Stimulated activated memory B cell treated with anti-CD40 and anti-IgM and Interleukin-4, amounts not matched to agents 10 μg/mL and 1 μg/mL and 100 μg/mL, for 72 hours (primary cell): Measurements from ENCODE around the gene CUX1.

Experiments
- ATAC-seq: fragments of 150-1000 bp; cut with Tn5 transposase; 2 replicates; pipeline ENCODE4 v1.10.0; 2021
- H3K27ac Mint-ChIP-seq: one replicate; pipeline ENCODE4 v1.8.0; 2022; ENCODE audit warnings: mild to moderate bottlenecking, mixed read lengths
- H3K27me3 Mint-ChIP-seq: one replicate; pipeline ENCODE4 v1.8.0; 2022; ENCODE audit warnings: mixed read lengths
- H3K36me3 Mint-ChIP-seq: one replicate; pipeline ENCODE4 v1.8.0; 2022; ENCODE audit warnings: mixed read lengths
- H3K4me1 Mint-ChIP-seq: one replicate; pipeline ENCODE4 v1.8.0; 2022; ENCODE audit warnings: mixed read lengths
- H3K4me3 Mint-ChIP-seq: one replicate; pipeline ENCODE4 v1.8.0; 2022; ENCODE audit warnings: mild to moderate bottlenecking, moderate library complexity, mixed read lengths
- H3K9me3 Mint-ChIP-seq: one replicate; pipeline ENCODE4 v1.8.0; 2022; ENCODE audit warnings: mixed read lengths

The CUX1 gene

GRCh38 chr7:101989101-101989500, 171.7 kb downstream of the CUX1 start:
- H3K27ac Mint-ChIP-seq: peak overlapping the region; percentile 62
- H3K9me3 Mint-ChIP-seq: no peaks in the 10 kb centered on the region
- peaks cover 77% of the 10 kb centered on the region for H3K4me1 Mint-ChIP-seq
- peaks cover 5% of the 10 kb centered on the region for H3K36me3 Mint-ChIP-seq
- ATAC-seq: no peak
- no peak overlapping the region for H3K4me3 Mint-ChIP-seq
- H3K27me3 Mint-ChIP-seq: no peaks in the 10 kb centered on the region

GRCh38 chr7:101990811-101991418, 173.5 kb downstream of the CUX1 start:
- H3K36me3 Mint-ChIP-seq: peaks cover 14% of the 10 kb centered on the region
- H3K4me1 Mint-ChIP-seq: peaks cover 80% of the 10 kb centered on the region
- peak; percentile 95 for ATAC-seq
- no peaks in the 10 kb centered on the region for H3K27me3 Mint-ChIP-seq
- peak overlapping the region; percentile 67 for H3K4me3 Mint-ChIP-seq
- H3K9me3 Mint-ChIP-seq: no peaks in the 10 kb centered on the region
- peak overlapping the region; percentile 62 for H3K27ac Mint-ChIP-seq

- no peak for ATAC-seq
- Mint-ChIP-seq H3K27ac (peak overlapping the region; percentile 62), H3K27me3 (no peaks in the 10 kb centered on the region), H3K9me3 (no peaks in the 10 kb centered on the region), H3K4me3 (no peak overlapping the region), H3K36me3 (peaks cover 18% of the 10 kb centered on the region), H3K4me1 (peaks cover 82% of the 10 kb centered on the region)
Measured at GRCh38 chr7:101991860-101992259, 174.4 kb downstream of the CUX1 start.

DNA sequence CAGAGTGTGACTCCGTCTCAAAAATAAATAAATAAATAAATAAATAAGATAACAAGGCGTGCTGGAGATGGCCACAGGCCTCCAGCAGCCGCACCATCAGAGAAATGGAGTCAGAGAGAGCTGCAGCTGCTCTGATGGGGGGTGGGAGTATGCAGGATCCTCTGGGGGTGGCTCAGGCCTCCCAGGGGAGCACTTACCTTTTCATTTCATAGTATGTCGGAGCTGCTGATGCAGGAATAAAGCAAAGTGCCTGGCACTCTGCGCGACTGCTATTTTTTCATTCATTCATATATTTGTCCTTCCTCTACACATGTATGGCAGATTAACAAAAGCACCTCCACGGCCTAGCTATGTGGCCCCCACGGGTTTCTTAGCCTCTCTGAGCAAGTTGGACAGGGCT, 175.9 kb downstream of the CUX1 start:
- H3K9me3 Mint-ChIP-seq: no peaks in the 10 kb centered on the region
- H3K27ac Mint-ChIP-seq: no peak overlapping the region
- peaks cover 78% of the 10 kb centered on the region for H3K4me1 Mint-ChIP-seq

GRCh38 chr7:101995121-101995520, 177.7 kb downstream of the CUX1 start:
- Mint-ChIP-seq H3K4me3 (no peak overlapping the region), H3K27ac (no peak overlapping the region), H3K4me1 (peaks cover 59% of the 10 kb centered on the region), H3K36me3 (peaks cover 14% of the 10 kb centered on the region), H3K27me3 (no peaks in the 10 kb centered on the region), H3K9me3 (no peaks in the 10 kb centered on the region)
- no peak for ATAC-seq

More for the DNA sequence above, 175.9 kb downstream of the CUX1 start:
- H3K27me3 Mint-ChIP-seq: no peaks in the 10 kb centered on the region
- no peak for ATAC-seq
- H3K36me3 Mint-ChIP-seq: peaks cover 19% of the 10 kb centered on the region
- H3K4me3 Mint-ChIP-seq: no peak overlapping the region

- Mint-ChIP-seq H3K36me3 (peaks cover 14% of the 10 kb centered on the region), H3K27me3 (no peaks in the 10 kb centered on the region), H3K9me3 (no peaks in the 10 kb centered on the region), H3K4me1 (peaks cover 49% of the 10 kb centered on the region), H3K4me3 (no peak overlapping the region), H3K27ac (no peak overlapping the region)
- ATAC-seq: no peak
Measured at GRCh38 chr7:101996131-101996691, 178.8 kb downstream of the CUX1 start.

GRCh38 chr7:101996876-101997275, 179.4 kb downstream of the CUX1 start:
- H3K4me1 Mint-ChIP-seq: peaks cover 42% of the 10 kb centered on the region
- H3K27me3 Mint-ChIP-seq: no peaks in the 10 kb centered on the region
- no peak overlapping the region for H3K27ac Mint-ChIP-seq

GRCh38 chr7:101998029-101998905, 180.8 kb downstream of the CUX1 start:
- peaks cover 14% of the 10 kb centered on the region for H3K36me3 Mint-ChIP-seq

More at GRCh38 chr7:101996876-101997275, 179.4 kb downstream of the CUX1 start:
- no peaks in the 10 kb centered on the region for H3K9me3 Mint-ChIP-seq
- H3K36me3 Mint-ChIP-seq: peaks cover 14% of the 10 kb centered on the region
- no peak for ATAC-seq
- H3K4me3 Mint-ChIP-seq: no peak overlapping the region

GRCh38 chr7:101998906-101999240, 181.4 kb downstream of the CUX1 start:
- ATAC-seq: no peak
- Mint-ChIP-seq H3K9me3 (no peaks in the 10 kb centered on the region), H3K4me3 (no peak overlapping the region), H3K27me3 (no peaks in the 10 kb centered on the region), H3K27ac (no peak overlapping the region), H3K4me1 (peaks cover 32% of the 10 kb centered on the region), H3K36me3 (peaks cover 14% of the 10 kb centered on the region)

More at GRCh38 chr7:101998029-101998905, 180.8 kb downstream of the CUX1 start:
- Mint-ChIP-seq H3K9me3 (no peaks in the 10 kb centered on the region), H3K4me3 (no peak overlapping the region), H3K4me1 (peaks cover 36% of the 10 kb centered on the region), H3K27me3 (no peaks in the 10 kb centered on the region), H3K27ac (no peak overlapping the region)
- ATAC-seq: no peak

GRCh38 chr7:101999393-101999792, 182.0 kb downstream of the CUX1 start:
- H3K27me3 Mint-ChIP-seq: no peaks in the 10 kb centered on the region
- no peak overlapping the region for H3K27ac Mint-ChIP-seq
- H3K4me1 Mint-ChIP-seq: peaks cover 27% of the 10 kb centered on the region
- H3K4me3 Mint-ChIP-seq: no peak overlapping the region
- H3K9me3 Mint-ChIP-seq: no peaks in the 10 kb centered on the region
- H3K36me3 Mint-ChIP-seq: peaks cover 14% of the 10 kb centered on the region
- no peak for ATAC-seq

DNA sequence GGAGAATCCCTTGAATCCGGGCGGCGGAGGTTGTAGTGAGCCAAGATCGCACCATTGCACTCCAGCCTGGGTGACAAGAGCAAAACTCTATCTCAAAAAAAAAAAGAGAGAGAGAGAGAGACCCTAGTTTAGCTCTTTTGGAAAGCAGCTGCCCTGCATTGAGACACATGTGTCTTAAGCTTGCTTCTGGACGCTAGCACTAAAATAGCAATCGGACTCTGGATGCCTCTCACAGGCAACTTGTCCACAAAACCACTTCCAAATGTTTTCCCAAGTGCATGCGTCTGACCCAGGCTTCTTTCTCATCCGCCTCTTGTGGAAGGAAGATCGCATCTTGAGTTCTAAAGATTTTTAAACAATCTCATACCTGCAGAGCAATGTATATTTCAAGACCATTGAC, 182.7 kb downstream of the CUX1 start:
- Mint-ChIP-seq H3K4me1 (peaks cover 23% of the 10 kb centered on the region), H3K9me3 (no peaks in the 10 kb centered on the region), H3K27me3 (no peaks in the 10 kb centered on the region), H3K27ac (no peak overlapping the region), H3K36me3 (peaks cover 10% of the 10 kb centered on the region), H3K4me3 (no peak overlapping the region)
- no peak for ATAC-seq

- Mint-ChIP-seq H3K9me3 (no peaks in the 10 kb centered on the region), H3K27ac (no peak overlapping the region), H3K36me3 (peaks cover 19% of the 10 kb centered on the region), H3K27me3 (no peaks in the 10 kb centered on the region), H3K4me1 (peaks cover 12% of the 10 kb centered on the region), H3K4me3 (no peak overlapping the region)
- no peak for ATAC-seq
Measured at GRCh38 chr7:102004229-102004628, 186.8 kb downstream of the CUX1 start.

GRCh38 chr7:102004848-102005247, 187.4 kb downstream of the CUX1 start:
- Mint-ChIP-seq H3K4me1 (peaks cover 12% of the 10 kb centered on the region), H3K27ac (no peak overlapping the region), H3K4me3 (no peak overlapping the region), H3K9me3 (no peaks in the 10 kb centered on the region), H3K36me3 (peaks cover 25% of the 10 kb centered on the region), H3K27me3 (no peaks in the 10 kb centered on the region)
- no peak for ATAC-seq

- Mint-ChIP-seq H3K9me3 (no peaks in the 10 kb centered on the region), H3K4me3 (no peak overlapping the region), H3K36me3 (peaks cover 25% of the 10 kb centered on the region), H3K27me3 (no peaks in the 10 kb centered on the region), H3K4me1 (peaks cover 12% of the 10 kb centered on the region), H3K27ac (no peak overlapping the region)
- no peak for ATAC-seq
Measured at GRCh38 chr7:102005933-102006480, 188.6 kb downstream of the CUX1 start.

GRCh38 chr7:102006695-102007094, 189.3 kb downstream of the CUX1 start:
- peaks cover 12% of the 10 kb centered on the region for H3K4me1 Mint-ChIP-seq
- no peaks in the 10 kb centered on the region for H3K9me3 Mint-ChIP-seq
- peaks cover 25% of the 10 kb centered on the region for H3K36me3 Mint-ChIP-seq
- no peaks in the 10 kb centered on the region for H3K27me3 Mint-ChIP-seq
- ATAC-seq: no peak
- no peak overlapping the region for H3K27ac Mint-ChIP-seq
- H3K4me3 Mint-ChIP-seq: no peak overlapping the region
